NCI-H2227 treated with DMSO at 0.1 percent for 48 hours (cell line): ENCODE data around the gene NR2F6.

Experiments used
- DNase-seq: peaks from one replicate; lab custom pipeline; 2025; lab: John Stamatoyannopoulos, UW

NR2F6 gene

GRCh38 chr19:17237747-17238706 is 7.7 kb downstream of the NR2F6 start:
- DNase-seq: no peak

GRCh38 chr19:17236811-17237543 is 8.7 kb downstream of the NR2F6 start:
- no peak for DNase-seq

GRCh38 chr19:17235971-17236777 is 9.5 kb downstream of the NR2F6 start:
- peak; percentile 45 for DNase-seq

GRCh38 chr19:17235300-17235970 is 10.3 kb downstream of the NR2F6 start:
- peak; percentile 42 for DNase-seq

- peak; percentile 5 for DNase-seq
These were observed 10.8 kb downstream of the NR2F6 start for GRCh38 chr19:17234911-17235299.

- DNase-seq: no peak
These were observed 13.5 kb downstream of the NR2F6 start for GRCh38 chr19:17232258-17232657.

GRCh38 chr19:17229890-17230289 is 15.8 kb downstream of the NR2F6 start:
- DNase-seq: no peak

GRCh38 chr19:17227798-17228367 is 17.8 kb downstream of the NR2F6 start:
- no peak for DNase-seq

GRCh38 chr19:17226002-17226933 is 19.5 kb downstream of the NR2F6 start, which contains the start of gene OCEL1:
Gene OCEL1, plus strand, starts transcription at chr19:17226226. Its CDS starts 22 bp downstream, at chr19:17226248.
- DNase-seq: peak; percentile 92

- no peak for DNase-seq
These were observed 20.7 kb downstream of the NR2F6 start for GRCh38 chr19:17225053-17225452.

- no peak for DNase-seq
These were observed 25.4 kb downstream of the NR2F6 start for GRCh38 chr19:17220207-17220758.

- DNase-seq: no peak
These were observed 26.4 kb downstream of the NR2F6 start for GRCh38 chr19:17219286-17219685.

- DNase-seq: peak; percentile 21
These were observed 29.6 kb downstream of the NR2F6 start for GRCh38 chr19:17216058-17216670.

- peak; percentile 94 for DNase-seq
These were observed 30.4 kb downstream of the NR2F6 start, which contains the start of gene USE1 for GRCh38 chr19:17215127-17215971. Gene USE1, plus strand, starts transcription at chr19:17215357. Its CDS starts 49 bp downstream, at chr19:17215406.

GRCh38 chr19:17214508-17215126 is 31.1 kb downstream of the NR2F6 start:
- DNase-seq: peak; percentile 26

- DNase-seq: no peak
These were observed 32.4 kb downstream of the NR2F6 start for GRCh38 chr19:17213334-17213733.

- no peak for DNase-seq
These were observed 33.9 kb downstream of the NR2F6 start for GRCh38 chr19:17211547-17212446.
